MM.1S (cell line): ENCODE measurements around the gene TOX2.

ENCODE experiments used
- EZH2 ChIP-seq: fragments of 300-600 bp; sonication (generic); optimal IDR thresholded peaks from 2 replicates; pipeline ENCODE3; 2017; ENCODE audit warnings: low read depth, mild to moderate bottlenecking, antibody characterized with exemption, low read length, mixed read lengths
- TF ChIP-seq, protein P1 (sequence below): fragments of 300-600 bp; sonication (generic); IDR thresholded peaks from 2 replicates; pipeline ENCODE4 v1.5.1; 2016; ENCODE audit warnings: antibody characterized with exemption, low read length, mixed read lengths

DNA sequence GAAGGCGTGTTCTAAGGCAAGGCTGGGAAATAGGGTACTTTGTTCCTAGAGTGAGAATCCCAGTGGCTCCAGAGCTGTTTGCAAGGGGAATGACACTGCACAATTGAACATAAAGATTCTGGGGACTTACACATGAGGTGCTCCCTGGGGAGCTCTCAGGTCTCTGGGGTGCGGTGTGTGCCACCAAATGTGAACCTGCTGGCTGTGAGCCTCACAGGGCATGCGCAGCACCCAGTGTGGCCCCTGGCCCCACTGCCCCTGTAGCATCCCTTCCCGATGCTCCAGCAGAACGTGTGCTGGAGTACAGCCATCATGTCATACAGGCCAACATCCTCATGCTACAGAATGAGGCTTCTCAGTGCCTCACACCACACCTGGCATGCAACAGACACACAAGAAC is 68.2 kb downstream of the TOX2 start:
- TF ChIP-seq EZH2 = no peak
- TF ChIP-seq, protein P1, sequence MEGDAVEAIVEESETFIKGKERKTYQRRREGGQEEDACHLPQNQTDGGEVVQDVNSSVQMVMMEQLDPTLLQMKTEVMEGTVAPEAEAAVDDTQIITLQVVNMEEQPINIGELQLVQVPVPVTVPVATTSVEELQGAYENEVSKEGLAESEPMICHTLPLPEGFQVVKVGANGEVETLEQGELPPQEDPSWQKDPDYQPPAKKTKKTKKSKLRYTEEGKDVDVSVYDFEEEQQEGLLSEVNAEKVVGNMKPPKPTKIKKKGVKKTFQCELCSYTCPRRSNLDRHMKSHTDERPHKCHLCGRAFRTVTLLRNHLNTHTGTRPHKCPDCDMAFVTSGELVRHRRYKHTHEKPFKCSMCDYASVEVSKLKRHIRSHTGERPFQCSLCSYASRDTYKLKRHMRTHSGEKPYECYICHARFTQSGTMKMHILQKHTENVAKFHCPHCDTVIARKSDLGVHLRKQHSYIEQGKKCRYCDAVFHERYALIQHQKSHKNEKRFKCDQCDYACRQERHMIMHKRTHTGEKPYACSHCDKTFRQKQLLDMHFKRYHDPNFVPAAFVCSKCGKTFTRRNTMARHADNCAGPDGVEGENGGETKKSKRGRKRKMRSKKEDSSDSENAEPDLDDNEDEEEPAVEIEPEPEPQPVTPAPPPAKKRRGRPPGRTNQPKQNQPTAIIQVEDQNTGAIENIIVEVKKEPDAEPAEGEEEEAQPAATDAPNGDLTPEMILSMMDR = no peak
